Right lung (tissue), 5 donors: Measurements from ENCODE around the gene RPS6KA3. TPM values are rescaled to one million over a fixed set of nuclear protein-coding genes. Genes with fewer than 3 reads are reported as not detected.
"Not testable (repeated sequence)": the region's sequence is repeated elsewhere in the genome, so short reads cannot be mapped to it uniquely, and the experiment has no call there.

ENCODE experiments used
- DNase-seq, 2 donors: peaks; one replicate each; pipeline ENCODE4 v3.0.0-alpha.2; 2013
- polyA plus RNA-seq, 5 donors: library from polyadenylated mRNA; unstranded; fragments of 120-200 nt; gene quantifications; one replicate each; pipeline versions ENCODE4 v1.2.1 to v1.2.3, GENCODE V29; 2013; ENCODE audit warnings: inconsistent platforms in 1 of 5, low replicate concordance in 1 of 5; ENCODE audit not compliant: insufficient read length in 5 of 5, insufficient read depth in 1 of 5

RPS6KA3 gene
- polyA plus RNA-seq, 5 donors = 26.4 to 51.0 (median 45.7) TPM

DNA sequence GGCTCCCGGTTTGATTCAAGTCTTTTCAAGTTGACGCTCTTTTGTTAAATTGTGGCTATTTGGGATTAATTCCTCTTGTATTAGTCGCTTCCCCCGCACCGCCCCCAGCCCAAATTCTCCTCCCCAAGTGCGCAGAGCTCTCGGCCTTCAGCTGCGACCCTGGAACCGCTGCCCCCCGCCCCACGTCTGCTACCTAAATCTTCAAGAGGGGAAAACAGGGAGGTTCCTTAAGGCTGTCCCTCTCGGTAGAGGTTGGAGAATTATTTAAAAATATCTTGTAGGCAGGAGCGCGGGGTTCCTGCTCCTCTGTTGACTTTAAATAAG lies 860 bp upstream of the RPS6KA3 start:
- DNase-seq = no peak

GRCh38 chrX:20265726-20266681 lies 705 bp downstream of the RPS6KA3 start:
- peak in 1 of 2 donors; percentile 13 for DNase-seq

DNA sequence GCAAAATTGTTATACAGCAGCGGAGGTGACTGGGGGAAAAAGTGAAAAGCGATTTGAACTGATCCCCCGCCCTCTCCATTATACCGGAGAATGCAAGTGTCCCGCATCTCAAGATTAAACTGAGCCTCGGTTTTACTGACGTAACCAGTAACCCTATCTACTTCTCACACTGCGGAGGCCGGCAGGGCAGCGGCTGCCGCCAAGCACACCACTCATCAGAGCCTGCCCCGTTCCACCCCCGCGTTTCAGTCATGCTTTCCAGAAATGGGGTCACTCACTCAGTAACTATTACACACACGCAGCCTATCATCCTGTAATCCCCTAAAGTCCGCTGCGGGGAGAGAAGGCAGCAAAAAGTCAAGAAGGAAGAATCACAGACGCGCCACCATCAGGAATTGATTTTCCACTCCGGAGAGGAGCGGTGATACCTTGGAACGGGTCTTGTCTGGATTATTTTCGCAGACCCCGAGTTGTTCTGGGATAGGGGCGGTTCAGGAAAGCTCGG lies 1.4 kb downstream of the RPS6KA3 start:
- peak; percentile 32 to 50 for DNase-seq

DNA sequence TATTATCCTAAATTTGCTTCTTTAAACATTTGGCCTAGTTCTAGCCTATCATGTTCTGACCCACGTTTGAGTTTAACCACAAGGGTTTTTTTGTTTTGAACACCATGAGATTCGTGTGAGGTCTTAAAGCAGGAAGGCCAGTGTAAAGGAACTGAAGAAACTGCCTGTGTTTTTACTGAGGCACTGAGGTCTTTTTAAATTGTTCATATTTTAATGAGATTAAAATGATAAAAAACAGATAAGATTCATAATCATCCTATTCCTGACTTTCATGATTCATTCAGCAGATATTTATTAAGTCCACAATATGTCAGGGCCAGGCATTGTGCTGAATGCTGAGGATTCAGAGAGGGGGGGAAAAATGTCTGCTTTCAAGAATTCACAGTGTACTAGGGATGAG lies 3.2 kb downstream of the RPS6KA3 start:
- DNase-seq = no peak

- no peak for DNase-seq
Measured at GRCh38 chrX:20260885-20261284, 5.8 kb downstream of the RPS6KA3 start.

DNA sequence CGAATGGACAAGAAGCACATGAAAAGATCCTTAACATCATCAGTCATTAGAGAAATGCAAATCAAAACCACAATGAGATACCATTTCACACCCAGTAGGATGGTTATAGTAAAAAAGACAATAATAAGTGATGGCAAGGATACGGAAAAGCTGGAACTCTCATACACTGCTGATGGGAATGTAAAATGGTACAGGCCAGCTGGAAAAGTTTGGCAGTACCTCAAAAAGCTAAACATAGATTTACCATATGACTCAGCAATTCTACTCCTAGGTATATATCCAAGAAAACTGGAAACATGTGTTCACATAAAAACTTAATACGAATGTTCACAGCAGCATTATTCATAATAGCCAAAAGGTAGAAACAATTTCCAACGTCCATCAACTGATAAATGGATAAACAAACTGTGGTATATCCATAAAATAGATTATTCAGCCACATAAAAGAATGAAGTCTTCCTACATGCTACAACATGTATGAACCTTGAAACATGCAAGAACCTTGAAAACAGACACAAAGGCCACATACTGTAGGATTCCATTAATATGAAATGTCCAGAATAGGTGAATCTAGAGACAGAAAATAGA lies 11.9 kb downstream of the RPS6KA3 start:
- no peak for DNase-seq

- no peak for DNase-seq
Measured at GRCh38 chrX:20253232-20253543, 13.5 kb downstream of the RPS6KA3 start.

GRCh38 chrX:20252381-20253231 lies 14.1 kb downstream of the RPS6KA3 start:
- peak in 1 of 2 donors; percentile 10 for DNase-seq

- no peak for DNase-seq
Measured at GRCh38 chrX:20251691-20252090, 15.0 kb downstream of the RPS6KA3 start.

DNA sequence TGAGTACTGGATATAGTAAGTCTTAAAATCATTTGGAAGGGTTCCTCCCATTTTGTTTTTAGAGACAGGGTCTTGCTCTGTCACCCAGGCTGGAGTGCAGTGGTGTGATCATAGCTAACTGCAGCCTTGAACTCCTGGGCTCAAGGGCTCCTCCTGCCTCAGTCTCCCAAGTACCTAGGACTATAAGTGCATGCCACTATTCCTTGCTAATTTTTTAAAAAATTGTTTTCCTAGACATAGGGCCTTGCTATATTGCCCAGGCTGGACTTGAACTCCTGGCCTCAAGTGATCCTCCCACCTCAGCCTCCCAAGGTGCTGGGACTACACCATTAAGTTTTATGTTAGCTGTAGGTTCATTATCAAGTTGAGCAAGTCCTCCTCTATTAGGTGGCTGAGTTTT lies 16.6 kb downstream of the RPS6KA3 start:
- DNase-seq = not testable (repeated sequence)

GRCh38 chrX:20248592-20249192 lies 18.0 kb downstream of the RPS6KA3 start:
- no peak for DNase-seq

GRCh38 chrX:20244931-20245330 lies 21.8 kb downstream of the RPS6KA3 start:
- peak; percentile 21 to 42 for DNase-seq

DNA sequence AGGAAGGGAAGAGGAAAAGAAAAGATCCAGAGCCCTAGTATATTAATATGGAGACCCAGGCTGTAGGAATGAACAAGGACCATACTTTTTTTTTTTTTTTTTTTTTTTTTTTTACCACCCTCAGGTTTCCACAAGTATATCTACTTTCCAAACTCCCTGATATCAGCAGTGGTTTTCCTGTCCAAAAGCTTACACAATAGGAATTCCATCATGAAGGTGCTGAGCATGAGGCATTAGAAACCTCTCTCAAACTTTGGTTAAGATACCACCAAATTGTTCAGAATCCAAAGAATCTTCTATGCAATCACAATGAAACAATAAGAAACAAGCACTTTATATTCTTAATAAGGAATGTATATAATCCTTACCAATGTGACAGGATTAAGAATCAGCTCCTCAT lies 26.5 kb downstream of the RPS6KA3 start:
- DNase-seq = no peak

DNA sequence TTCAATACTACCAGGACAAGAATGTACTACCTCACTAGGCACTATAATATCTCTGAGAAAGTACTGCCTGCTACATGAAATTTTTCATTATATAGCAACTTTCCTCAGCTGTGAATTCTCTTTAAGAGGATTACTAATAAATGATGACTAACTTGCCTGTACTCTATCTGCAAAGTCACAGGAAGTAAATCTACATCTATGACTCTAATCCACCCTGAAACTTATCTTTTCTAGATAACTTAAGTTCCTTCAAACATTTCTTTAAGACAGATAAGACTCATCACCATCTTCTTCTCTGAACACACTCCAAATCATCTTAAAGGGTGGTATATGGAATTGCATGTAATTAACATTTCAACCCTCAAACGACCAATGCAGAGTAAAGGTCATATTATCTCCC lies 28.8 kb downstream of the RPS6KA3 start:
- no peak for DNase-seq

GRCh38 chrX:20235755-20236154 lies 31.0 kb downstream of the RPS6KA3 start:
- DNase-seq = no peak

- DNase-seq = no peak
Measured at GRCh38 chrX:20233336-20233735, 33.4 kb downstream of the RPS6KA3 start.

GRCh38 chrX:20231598-20231997 lies 35.1 kb downstream of the RPS6KA3 start:
- no peak for DNase-seq

DNA sequence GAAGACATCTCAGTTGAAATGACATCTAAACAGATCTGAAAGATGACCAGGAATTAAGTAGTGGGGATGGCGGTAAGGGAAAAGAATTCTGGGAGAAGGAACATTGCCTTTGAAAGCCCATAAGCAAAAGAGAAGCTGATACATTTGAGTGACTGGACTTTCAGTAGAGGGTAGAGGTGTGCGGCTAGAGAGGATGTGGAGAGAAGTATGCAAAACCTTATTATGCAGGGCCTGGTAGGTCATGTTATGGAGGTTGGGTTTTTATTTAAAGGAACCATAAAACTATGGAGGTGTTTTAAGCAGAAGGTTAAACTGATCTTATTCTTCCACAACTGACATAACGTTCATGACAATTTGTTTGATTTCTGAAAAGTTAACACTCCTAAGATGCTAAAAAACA lies 36.3 kb downstream of the RPS6KA3 start:
- DNase-seq = no peak

DNA sequence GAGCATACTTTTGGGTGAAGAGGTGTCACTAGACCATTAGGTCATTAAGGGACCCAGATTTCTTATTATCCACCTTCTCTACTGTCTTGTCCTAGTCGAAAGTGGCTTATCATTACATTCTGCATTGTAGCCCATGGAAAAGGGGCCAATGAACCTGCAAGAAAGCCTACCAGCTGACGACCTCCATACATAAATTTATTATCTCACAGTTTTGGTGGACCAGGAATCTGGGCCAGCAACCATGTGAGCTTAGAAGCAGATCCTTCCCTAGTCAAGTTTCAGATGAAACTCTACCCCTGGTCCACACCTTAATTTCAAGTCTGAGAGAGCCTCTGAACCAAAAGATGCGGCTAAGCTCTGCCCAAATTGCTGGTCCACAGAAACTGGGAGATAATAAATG lies 37.6 kb downstream of the RPS6KA3 start:
- DNase-seq = no peak

DNA sequence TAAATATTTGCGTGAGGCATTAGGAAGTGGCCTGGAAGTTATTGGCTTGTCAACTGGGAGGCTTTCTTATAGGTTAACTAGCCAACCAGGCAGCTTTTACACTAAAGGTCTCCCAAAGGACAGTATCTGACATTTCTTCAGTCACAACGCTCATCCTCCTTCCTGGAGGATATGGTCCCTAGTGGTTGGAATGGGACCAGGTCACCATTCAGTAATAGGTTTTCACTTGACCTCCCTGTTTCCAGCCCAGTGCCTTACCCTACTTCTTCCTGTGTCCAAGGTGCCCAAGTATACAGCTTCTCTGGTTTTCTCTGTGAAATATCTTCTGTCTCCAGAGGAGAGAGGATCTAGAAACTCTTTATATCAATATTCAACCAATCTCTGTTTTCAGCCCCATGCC lies 38.5 kb downstream of the RPS6KA3 start:
- DNase-seq = no peak

- no peak for DNase-seq
Measured at GRCh38 chrX:20227116-20227515, 39.6 kb downstream of the RPS6KA3 start.

- no peak for DNase-seq
Measured at GRCh38 chrX:20225488-20225833, 41.2 kb downstream of the RPS6KA3 start.
